HepG2 (cell line): ENCODE measurements around the gene MT1F. TPM values are rescaled to one million over a fixed set of nuclear protein-coding genes. Genes with fewer than 3 reads are reported as not detected.

Source experiments
- ATF7-NPFF ChIP-seq: sonication (generic); formaldehyde crosslinking; IDR thresholded peaks from 2 replicates; pipeline ENCODE4 v1.8.1; 2023; ENCODE audit warnings: mild to moderate bottlenecking, low read depth, missing genetic modification reagents, moderate library complexity
- TBX2 ChIP-seq: sonication (generic); formaldehyde crosslinking; IDR thresholded peaks from 2 replicates; pipeline ENCODE4 v1.5.0; 2020; ENCODE audit warnings: missing genetic modification reagents, mild to moderate bottlenecking, borderline replicate concordance
- XRCC5 ChIP-seq: fragments of 200-400 bp; formaldehyde crosslinking; optimal IDR thresholded peaks from 2 replicates; pipeline ENCODE3; 2017; ENCODE audit warnings: mild to moderate bottlenecking, low read length
- ZMYM4 ChIP-seq: sonication (generic); formaldehyde crosslinking; IDR thresholded peaks from 2 replicates; pipeline ENCODE4 v1.8.1; 2023; ENCODE audit warnings: mild to moderate bottlenecking, missing genetic modification reagents
- ZNF263 ChIP-seq: sonication (generic); formaldehyde crosslinking; IDR thresholded peaks from 2 replicates; pipeline ENCODE4 v1.4.0; 2020; ENCODE audit warnings: missing genetic modification reagents
- ZNF33B ChIP-seq: sonication (generic); formaldehyde crosslinking; IDR thresholded peaks from 2 replicates; pipeline ENCODE4 v1.5.1; 2020; ENCODE audit warnings: mild to moderate bottlenecking, missing genetic modification reagents
- ZNF441 ChIP-seq: sonication (generic); formaldehyde crosslinking; IDR thresholded peaks from 2 replicates; pipeline ENCODE4 v1.7.0; 2021; ENCODE audit warnings: missing genetic modification reagents, borderline replicate concordance
- ZNF484 ChIP-seq: sonication (generic); formaldehyde crosslinking; IDR thresholded peaks from 2 replicates; pipeline ENCODE4 v1.5.1; 2020; ENCODE audit warnings: mild to moderate bottlenecking, low read depth, missing genetic modification reagents, borderline replicate concordance
- polyA plus RNA-seq, 8 experiments: library from polyadenylated mRNA; depleted of rRNA in 3 of 8; stranded (reverse) in 7 of 8; unstranded in 1 of 8; fragments of >200 nt; fragmentation: Illumina TruSeq in 4 of 8; extraction: Trizol in 4 of 8; gene quantifications; 2 replicates each; pipeline versions ENCODE4 v1.2.1 to v1.2.3, GENCODE V29; 2011 to 2016; ENCODE audit warnings: low read depth in 4 of 8, missing spikeins in 1 of 8, mixed read lengths in 1 of 8; ENCODE audit not compliant: insufficient read depth in 1 of 8
- total RNA-seq, 5 experiments: library from RNA; depleted of rRNA; stranded (reverse); fragments of >200 nt; fragmentation: Illumina TruSeq; extraction: Trizol; gene quantifications; 2 replicates each; pipeline ENCODE4 v1.2.3, GENCODE V29; 2016; ENCODE audit warnings: low read depth in 1 of 5
- TF ChIP-seq, protein P1 (sequence below): sonication (generic); formaldehyde crosslinking; IDR thresholded peaks from 2 replicates; pipeline ENCODE4 v1.8.0; 2022; ENCODE audit warnings: missing genetic modification reagents, mild to moderate bottlenecking, borderline replicate concordance
- TF ChIP-seq, protein P2 (sequence below): sonication (generic); formaldehyde crosslinking; IDR thresholded peaks from 2 replicates; pipeline ENCODE4 v1.8.1; 2023; ENCODE audit warnings: mild to moderate bottlenecking, moderate library complexity, missing genetic modification reagents
- TF ChIP-seq, protein P3 (sequence below): IDR thresholded peaks from 2 replicates; pipeline ENCODE4 v1.6.1; 2012; ENCODE audit warnings: inconsistent platforms
- TF ChIP-seq, protein P4 (sequence below), 2 experiments: sonication (generic) in 1 of 2; formaldehyde crosslinking in 1 of 2; IDR thresholded peaks; 2 replicates each; pipeline versions ENCODE4 v1.5.1 to v1.6.1; 2011 to 2020; ENCODE audit warnings: borderline replicate concordance in 1 of 2, low read depth in 1 of 2, low read length in 1 of 2, mild to moderate bottlenecking in 1 of 2, missing genetic modification reagents in 1 of 2, moderate library complexity in 1 of 2
- TF ChIP-seq, protein P5 (sequence below): sonication (generic); formaldehyde crosslinking; IDR thresholded peaks from 2 replicates; pipeline ENCODE4 v1.4.0; 2020; ENCODE audit warnings: missing genetic modification reagents
- TF ChIP-seq, protein P6 (sequence below): sonication (generic); formaldehyde crosslinking; IDR thresholded peaks from 2 replicates; pipeline ENCODE4 v1.4.0; 2020; ENCODE audit warnings: missing genetic modification reagents
- TF ChIP-seq, protein P7 (sequence below): sonication (generic); formaldehyde crosslinking; IDR thresholded peaks from 2 replicates; pipeline ENCODE4 v1.5.0; 2020; ENCODE audit warnings: missing genetic modification reagents
- TF ChIP-seq, protein P8 (sequence below): sonication (generic); formaldehyde crosslinking; IDR thresholded peaks from 2 replicates; pipeline ENCODE4 v1.4.0; 2020; ENCODE audit warnings: missing genetic modification reagents

MT1F gene
- total and polyA plus RNA-seq, 2 of the 13 experiments (the other 11 are each of a cell fraction or from before 2014, with no cell fraction given) = 1.9 to 169 TPM

DNA sequence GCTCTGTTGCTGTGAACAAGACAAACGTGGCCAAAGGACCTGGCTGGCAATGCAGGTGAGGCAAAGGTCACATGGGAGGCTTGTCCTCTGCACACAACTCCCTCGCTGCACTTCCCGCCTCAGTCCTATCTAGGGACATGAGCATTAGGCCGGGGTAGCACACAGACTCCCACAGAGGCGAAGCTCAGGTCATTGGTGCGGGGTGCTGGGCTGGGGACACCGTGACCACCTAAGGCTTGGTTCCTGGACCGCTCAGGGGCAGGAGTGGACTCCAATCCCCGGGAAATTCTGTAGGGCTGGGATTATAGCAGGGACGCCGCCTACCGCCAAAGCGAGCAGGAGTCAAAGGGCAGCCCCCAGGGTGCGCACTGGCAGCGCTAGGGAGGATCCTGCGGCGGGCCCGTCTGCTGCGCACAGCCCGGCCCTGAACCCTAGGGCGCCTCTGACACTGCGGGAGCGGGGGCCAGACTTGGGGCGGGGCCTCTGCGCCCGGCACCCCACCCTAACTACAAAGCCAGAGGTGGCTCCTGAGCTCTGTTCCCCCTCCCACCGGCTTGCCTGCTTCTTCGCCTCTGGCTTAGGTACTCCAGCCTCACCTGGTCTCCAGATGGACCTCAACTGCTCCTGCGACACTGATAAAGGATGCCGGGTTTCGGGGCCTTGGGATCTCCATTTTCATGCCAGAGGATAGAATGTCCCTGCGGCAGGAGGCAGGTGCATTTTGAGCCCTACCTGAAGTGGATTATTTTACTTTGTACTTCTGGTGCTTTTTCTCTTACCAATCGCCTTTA lies 9.9 kb upstream of the MT1F start (continued):
- TF ChIP-seq, protein P1, sequence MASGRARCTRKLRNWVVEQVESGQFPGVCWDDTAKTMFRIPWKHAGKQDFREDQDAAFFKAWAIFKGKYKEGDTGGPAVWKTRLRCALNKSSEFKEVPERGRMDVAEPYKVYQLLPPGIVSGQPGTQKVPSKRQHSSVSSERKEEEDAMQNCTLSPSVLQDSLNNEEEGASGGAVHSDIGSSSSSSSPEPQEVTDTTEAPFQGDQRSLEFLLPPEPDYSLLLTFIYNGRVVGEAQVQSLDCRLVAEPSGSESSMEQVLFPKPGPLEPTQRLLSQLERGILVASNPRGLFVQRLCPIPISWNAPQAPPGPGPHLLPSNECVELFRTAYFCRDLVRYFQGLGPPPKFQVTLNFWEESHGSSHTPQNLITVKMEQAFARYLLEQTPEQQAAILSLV (CRISPR knock-in tag) = peak; percentile 21; the same call in 1 of the 2 replicates
- TF ChIP-seq ZMYM4 = peak; percentile 45; the same call in 1 of the 2 replicates
- peak; percentile 24 for TF ChIP-seq XRCC5
- 0 out of 2 replicates have a peak, but pooled peaks have one; percentile 20 for TF ChIP-seq ZNF33B (CRISPR knock-in tag)
- TF ChIP-seq, protein P2, sequence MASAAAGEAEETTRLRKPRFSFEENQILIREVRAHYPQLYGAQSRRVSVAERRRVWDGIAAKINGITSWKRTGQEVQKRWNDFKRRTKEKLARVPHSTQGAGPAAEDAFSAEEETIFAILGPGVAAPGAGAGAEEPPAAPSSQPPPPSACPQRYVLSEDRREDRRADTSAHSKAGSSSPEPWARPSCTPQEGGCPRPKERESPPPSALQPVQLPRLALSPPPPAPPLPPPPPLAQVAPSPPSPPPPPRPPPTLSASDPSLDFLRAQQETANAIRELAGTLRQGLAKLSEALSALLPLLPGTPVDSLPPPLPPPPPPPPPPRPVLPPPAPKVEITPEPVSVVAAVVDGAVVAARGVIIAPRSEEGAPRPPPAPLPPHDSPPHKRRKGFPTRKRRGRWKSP = peak; percentile 89; the same call in 1 of the 2 replicates
- TF ChIP-seq, protein P3, sequence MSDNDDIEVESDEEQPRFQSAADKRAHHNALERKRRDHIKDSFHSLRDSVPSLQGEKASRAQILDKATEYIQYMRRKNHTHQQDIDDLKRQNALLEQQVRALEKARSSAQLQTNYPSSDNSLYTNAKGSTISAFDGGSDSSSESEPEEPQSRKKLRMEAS = peak; percentile 67
- peak; percentile 51; the same call in 1 of the 2 replicates for TF ChIP-seq TBX2 (CRISPR knock-in tag)
- TF ChIP-seq ZNF484 (CRISPR knock-in tag) = no peak; the same call in 1 of the 2 replicates
- 0 out of 2 replicates have a peak, but pooled peaks have one; percentile 45 for TF ChIP-seq ATF7-NPFF (CRISPR knock-in tag)
- TF ChIP-seq, protein P4, sequence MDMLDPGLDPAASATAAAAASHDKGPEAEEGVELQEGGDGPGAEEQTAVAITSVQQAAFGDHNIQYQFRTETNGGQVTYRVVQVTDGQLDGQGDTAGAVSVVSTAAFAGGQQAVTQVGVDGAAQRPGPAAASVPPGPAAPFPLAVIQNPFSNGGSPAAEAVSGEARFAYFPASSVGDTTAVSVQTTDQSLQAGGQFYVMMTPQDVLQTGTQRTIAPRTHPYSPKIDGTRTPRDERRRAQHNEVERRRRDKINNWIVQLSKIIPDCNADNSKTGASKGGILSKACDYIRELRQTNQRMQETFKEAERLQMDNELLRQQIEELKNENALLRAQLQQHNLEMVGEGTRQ (IDR thresholded peaks at IDR 0.05; ENCODE audit: low read depth, low read length) = no peak
- TF ChIP-seq, protein P4 (CRISPR knock-in tag; IDR thresholded peaks at IDR 0.05; ENCODE audit: borderline replicate concordance) = 0 out of 2 replicates have a peak, but pooled peaks have one; percentile 38
- TF ChIP-seq ZNF263 (CRISPR knock-in tag) = 0 out of 2 replicates have a peak, but pooled peaks have one; percentile 22
- TF ChIP-seq, protein P5, sequence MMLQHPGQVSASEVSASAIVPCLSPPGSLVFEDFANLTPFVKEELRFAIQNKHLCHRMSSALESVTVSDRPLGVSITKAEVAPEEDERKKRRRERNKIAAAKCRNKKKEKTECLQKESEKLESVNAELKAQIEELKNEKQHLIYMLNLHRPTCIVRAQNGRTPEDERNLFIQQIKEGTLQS (CRISPR knock-in tag) = 0 out of 2 replicates have a peak, but pooled peaks have one; percentile 13
- TF ChIP-seq, protein P6, sequence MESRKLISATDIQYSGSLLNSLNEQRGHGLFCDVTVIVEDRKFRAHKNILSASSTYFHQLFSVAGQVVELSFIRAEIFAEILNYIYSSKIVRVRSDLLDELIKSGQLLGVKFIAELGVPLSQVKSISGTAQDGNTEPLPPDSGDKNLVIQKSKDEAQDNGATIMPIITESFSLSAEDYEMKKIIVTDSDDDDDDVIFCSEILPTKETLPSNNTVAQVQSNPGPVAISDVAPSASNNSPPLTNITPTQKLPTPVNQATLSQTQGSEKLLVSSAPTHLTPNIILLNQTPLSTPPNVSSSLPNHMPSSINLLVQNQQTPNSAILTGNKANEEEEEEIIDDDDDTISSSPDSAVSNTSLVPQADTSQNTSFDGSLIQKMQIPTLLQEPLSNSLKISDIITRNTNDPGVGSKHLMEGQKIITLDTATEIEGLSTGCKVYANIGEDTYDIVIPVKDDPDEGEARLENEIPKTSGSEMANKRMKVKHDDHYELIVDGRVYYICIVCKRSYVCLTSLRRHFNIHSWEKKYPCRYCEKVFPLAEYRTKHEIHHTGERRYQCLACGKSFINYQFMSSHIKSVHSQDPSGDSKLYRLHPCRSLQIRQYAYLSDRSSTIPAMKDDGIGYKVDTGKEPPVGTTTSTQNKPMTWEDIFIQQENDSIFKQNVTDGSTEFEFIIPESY (CRISPR knock-in tag) = no peak
- TF ChIP-seq, protein P7, sequence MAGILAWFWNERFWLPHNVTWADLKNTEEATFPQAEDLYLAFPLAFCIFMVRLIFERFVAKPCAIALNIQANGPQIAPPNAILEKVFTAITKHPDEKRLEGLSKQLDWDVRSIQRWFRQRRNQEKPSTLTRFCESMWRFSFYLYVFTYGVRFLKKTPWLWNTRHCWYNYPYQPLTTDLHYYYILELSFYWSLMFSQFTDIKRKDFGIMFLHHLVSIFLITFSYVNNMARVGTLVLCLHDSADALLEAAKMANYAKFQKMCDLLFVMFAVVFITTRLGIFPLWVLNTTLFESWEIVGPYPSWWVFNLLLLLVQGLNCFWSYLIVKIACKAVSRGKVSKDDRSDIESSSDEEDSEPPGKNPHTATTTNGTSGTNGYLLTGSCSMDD (CRISPR knock-in tag) = no peak
- TF ChIP-seq ZNF441 (CRISPR knock-in tag) = 0 out of 2 replicates have a peak, but pooled peaks have one; percentile 32
- TF ChIP-seq, protein P8, sequence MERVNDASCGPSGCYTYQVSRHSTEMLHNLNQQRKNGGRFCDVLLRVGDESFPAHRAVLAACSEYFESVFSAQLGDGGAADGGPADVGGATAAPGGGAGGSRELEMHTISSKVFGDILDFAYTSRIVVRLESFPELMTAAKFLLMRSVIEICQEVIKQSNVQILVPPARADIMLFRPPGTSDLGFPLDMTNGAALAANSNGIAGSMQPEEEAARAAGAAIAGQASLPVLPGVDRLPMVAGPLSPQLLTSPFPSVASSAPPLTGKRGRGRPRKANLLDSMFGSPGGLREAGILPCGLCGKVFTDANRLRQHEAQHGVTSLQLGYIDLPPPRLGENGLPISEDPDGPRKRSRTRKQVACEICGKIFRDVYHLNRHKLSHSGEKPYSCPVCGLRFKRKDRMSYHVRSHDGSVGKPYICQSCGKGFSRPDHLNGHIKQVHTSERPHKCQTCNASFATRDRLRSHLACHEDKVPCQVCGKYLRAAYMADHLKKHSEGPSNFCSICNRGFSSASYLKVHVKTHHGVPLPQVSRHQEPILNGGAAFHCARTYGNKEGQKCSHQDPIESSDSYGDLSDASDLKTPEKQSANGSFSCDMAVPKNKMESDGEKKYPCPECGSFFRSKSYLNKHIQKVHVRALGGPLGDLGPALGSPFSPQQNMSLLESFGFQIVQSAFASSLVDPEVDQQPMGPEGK (CRISPR knock-in tag) = peak; percentile 51; the same call in 1 of the 2 replicates
